GM12878 (cell line): ENCODE measurements around the gene NTM.

Experiments
- ASH2L ChIP-seq: fragments of 300-600, 200-600 bp; sonication (generic); IDR thresholded peaks from 2 replicates; pipeline ENCODE4 v1.6.1; 2017; ENCODE audit warnings: low read depth, mild to moderate bottlenecking, borderline replicate concordance
- CTCF ChIP-seq, 3 experiments: IDR thresholded peaks in 2 of 3; conservative IDR thresholded peaks in 1 of 3; 2 replicates each; pipeline ENCODE4 v1.5.1; 2011; ENCODE audit warnings: low read depth in 3 of 3, low read length in 3 of 3, mild to moderate bottlenecking in 3 of 3, control low read depth in 2 of 3, moderate library complexity in 2 of 3, inconsistent platforms in 1 of 3, mixed read lengths in 1 of 3; ENCODE audit not compliant: control insufficient read depth in 2 of 3, insufficient read depth in 1 of 3; ENCODE audit errors: extremely low read depth in 1 of 3
- JUNB ChIP-seq: IDR thresholded peaks from 2 replicates; pipeline ENCODE4 v1.6.1; 2016; ENCODE audit warnings: antibody characterized with exemption, mild to moderate bottlenecking
- JUND ChIP-seq: IDR thresholded peaks from 2 replicates; pipeline ENCODE4 v1.6.1; 2012; ENCODE audit warnings: low read depth, mild to moderate bottlenecking, low read length, improper control_type of control experiment, moderate library complexity
- MYC ChIP-seq: IDR thresholded peaks from 2 replicates; pipeline ENCODE4 v1.6.1; 2011; ENCODE audit warnings: mild to moderate bottlenecking, low read length, moderate library complexity, inconsistent platforms; ENCODE audit not compliant: insufficient read depth, insufficient replicate concordance, insufficient read length, severe bottlenecking
- POLR2A ChIP-seq: IDR thresholded peaks from 2 replicates; pipeline ENCODE4 v1.6.1; 2011; ENCODE audit warnings: low read depth, mild to moderate bottlenecking, low read length
- SMC3 ChIP-seq: IDR thresholded peaks from 2 replicates; pipeline ENCODE4 v1.6.1; 2011; ENCODE audit warnings: low read length, improper control_type of control experiment, borderline replicate concordance
- TCF12 ChIP-seq: IDR thresholded peaks from 2 replicates; pipeline ENCODE4 v1.6.1; 2011; ENCODE audit warnings: low read depth, mild to moderate bottlenecking, low read length

- TF ChIP-seq MYC: no peak
- TF ChIP-seq ASH2L: no peak
- no peak for TF ChIP-seq JUNB
- TF ChIP-seq CTCF (IDR thresholded peaks at IDR 0.05 in 2 of 3, conservative IDR thresholded peaks at IDR 0.05 in 1 of 3; ENCODE audit: control insufficient read depth in 2 of 3, extremely low read depth in 1 of 3, insufficient read depth in 1 of 3, low read depth in 3 of 3, low read length in 3 of 3): no peak
- TF ChIP-seq TCF12: no peak
- TF ChIP-seq JUND: no peak
- no peak for TF ChIP-seq POLR2A
- TF ChIP-seq SMC3: no peak
Observed at GRCh38 chr11:131446590-131447275, 76.3 kb downstream of the NTM start.
